MM.1S (cell line): ENCODE results near the gene SSH3.
A peak's percentile ranks its signal among the peaks of the same experiment; 100 is the strongest.
"Not testable (repeated sequence)": the region's sequence is repeated elsewhere in the genome, so short reads cannot be mapped to it uniquely, and the experiment has no call there.

Source experiments
- DNase-seq: peaks from one replicate; pipeline ENCODE4 v3.0.0-alpha.2; 2015
- H2AFZ ChIP-seq: fragments of 300-600 bp; sonication (generic); 2 replicates; pipeline ENCODE4 v1.6.0; 2016; ENCODE audit warnings: antibody characterized with exemption, low read length
- H3F3A ChIP-seq: fragments of 300-600 bp; sonication (generic); 2 replicates; pipeline ENCODE4 v1.6.1; 2016; ENCODE audit warnings: mild to moderate bottlenecking, antibody characterized with exemption, low read length, moderate library complexity, mixed read lengths; ENCODE audit not compliant: insufficient read depth
- H3K27ac ChIP-seq: fragments of 300-600 bp; sonication (generic); 2 replicates; pipeline ENCODE4 v1.5.1; 2016; ENCODE audit warnings: mild to moderate bottlenecking, low read length
- H3K27me3 ChIP-seq: fragments of 300-600 bp; sonication (generic); replicated peaks from 2 replicates; pipeline ENCODE4 v1.6.0; 2016; ENCODE audit warnings: low read length; ENCODE audit not compliant: insufficient read depth
- H3K36me3 ChIP-seq: fragments of 300-600 bp; sonication (generic); replicated peaks from 2 replicates; pipeline ENCODE4 v1.6.1; 2016; ENCODE audit warnings: mild to moderate bottlenecking, low read length, mixed read lengths; ENCODE audit not compliant: insufficient read depth
- H3K4me1 ChIP-seq: fragments of 300-600 bp; sonication (generic); 2 replicates; pipeline ENCODE4 v1.6.1; 2016; ENCODE audit warnings: low read length, mixed read lengths
- H3K4me2 ChIP-seq: fragments of 300-600 bp; sonication (generic); 2 replicates; pipeline ENCODE4 v1.6.0; 2016; ENCODE audit warnings: low read depth, low read length
- H3K4me3 ChIP-seq: fragments of 300-600 bp; sonication (generic); 2 replicates; pipeline ENCODE4 v1.5.1; 2016; ENCODE audit warnings: low read length, mixed read lengths
- H3K79me2 ChIP-seq: fragments of 300-600 bp; sonication (generic); 2 replicates; pipeline ENCODE4 v1.6.1; 2016; ENCODE audit warnings: mixed run types, low read length, mixed read lengths
- H3K9ac ChIP-seq: fragments of 300-600 bp; sonication (generic); 2 replicates; pipeline ENCODE4 v1.6.1; 2016; ENCODE audit warnings: low read length, mixed read lengths
- H3K9me2 ChIP-seq: fragments of 300-600 bp; sonication (generic); replicated peaks from 2 replicates; pipeline ENCODE4 v1.6.1; 2016; ENCODE audit warnings: mild to moderate bottlenecking, low read length, mixed read lengths; ENCODE audit not compliant: insufficient read depth
- H3K9me3 ChIP-seq: fragments of 300-600 bp; sonication (generic); replicated peaks from 2 replicates; pipeline ENCODE4 v1.6.1; 2016; ENCODE audit warnings: mild to moderate bottlenecking, low read length, mixed read lengths; ENCODE audit not compliant: insufficient read depth
- H4K20me1 ChIP-seq: fragments of 300-600 bp; sonication (generic); 2 replicates; pipeline ENCODE4 v1.6.1; 2016; ENCODE audit warnings: mild to moderate bottlenecking, low read length, moderate library complexity, mixed read lengths; ENCODE audit not compliant: insufficient read depth
- EZH2 ChIP-seq: fragments of 300-600 bp; sonication (generic); optimal IDR thresholded peaks from 2 replicates; pipeline ENCODE3; 2017; ENCODE audit warnings: low read depth, mild to moderate bottlenecking, antibody characterized with exemption, low read length, mixed read lengths
- EZH2phosphoT487 ChIP-seq: fragments of 300-600 bp; sonication (generic); IDR thresholded peaks from 2 replicates; pipeline ENCODE4 v1.6.1; 2018; ENCODE audit warnings: antibody characterized with exemption, low read length
- TF ChIP-seq, protein P1 (sequence below): fragments of 300-600 bp; sonication (generic); IDR thresholded peaks from 2 replicates; pipeline ENCODE4 v1.5.1; 2016; ENCODE audit warnings: antibody characterized with exemption, low read length, mixed read lengths

SSH3 gene

DNA sequence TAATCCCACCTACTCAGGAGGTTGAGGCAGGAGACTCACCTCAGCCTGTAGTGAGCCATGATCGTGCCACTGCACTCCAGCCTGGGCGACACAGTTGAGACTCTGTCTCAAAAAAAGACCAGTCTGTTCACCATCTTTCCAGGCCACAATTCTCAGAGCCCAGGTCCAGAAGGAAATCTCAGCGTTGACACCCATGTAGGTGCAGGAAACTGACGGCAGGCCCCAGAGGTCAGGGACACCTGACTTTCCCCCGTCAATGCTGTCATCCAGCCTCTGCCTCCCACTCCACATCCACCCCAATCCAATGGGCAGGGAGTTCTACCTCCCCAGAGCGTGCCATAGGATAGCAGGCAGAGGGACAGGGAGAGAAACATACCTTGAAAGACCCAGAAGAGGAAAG lies 42.9 kb upstream of the SSH3 start:
- peaks cover 35% of the 10 kb centered on the region for H3F3A ChIP-seq
- no peaks in the 10 kb centered on the region for H3K79me2 ChIP-seq
- no peaks in the 10 kb centered on the region for H3K9me2 ChIP-seq
- H2AFZ ChIP-seq, result no peak overlapping the region
- no peak for DNase-seq
- no peaks in the 10 kb centered on the region for H3K27me3 ChIP-seq
- H3K9ac ChIP-seq, result no peak overlapping the region
- H3K9me3 ChIP-seq, result no peaks in the 10 kb centered on the region
- no peak for TF ChIP-seq EZH2phosphoT487
- TF ChIP-seq, protein P1, sequence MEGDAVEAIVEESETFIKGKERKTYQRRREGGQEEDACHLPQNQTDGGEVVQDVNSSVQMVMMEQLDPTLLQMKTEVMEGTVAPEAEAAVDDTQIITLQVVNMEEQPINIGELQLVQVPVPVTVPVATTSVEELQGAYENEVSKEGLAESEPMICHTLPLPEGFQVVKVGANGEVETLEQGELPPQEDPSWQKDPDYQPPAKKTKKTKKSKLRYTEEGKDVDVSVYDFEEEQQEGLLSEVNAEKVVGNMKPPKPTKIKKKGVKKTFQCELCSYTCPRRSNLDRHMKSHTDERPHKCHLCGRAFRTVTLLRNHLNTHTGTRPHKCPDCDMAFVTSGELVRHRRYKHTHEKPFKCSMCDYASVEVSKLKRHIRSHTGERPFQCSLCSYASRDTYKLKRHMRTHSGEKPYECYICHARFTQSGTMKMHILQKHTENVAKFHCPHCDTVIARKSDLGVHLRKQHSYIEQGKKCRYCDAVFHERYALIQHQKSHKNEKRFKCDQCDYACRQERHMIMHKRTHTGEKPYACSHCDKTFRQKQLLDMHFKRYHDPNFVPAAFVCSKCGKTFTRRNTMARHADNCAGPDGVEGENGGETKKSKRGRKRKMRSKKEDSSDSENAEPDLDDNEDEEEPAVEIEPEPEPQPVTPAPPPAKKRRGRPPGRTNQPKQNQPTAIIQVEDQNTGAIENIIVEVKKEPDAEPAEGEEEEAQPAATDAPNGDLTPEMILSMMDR, result no peak
- no peaks in the 10 kb centered on the region; the same call in 1 of the 2 replicates for H4K20me1 ChIP-seq
- no peak overlapping the region for H3K27ac ChIP-seq
- no peak overlapping the region for H3K4me3 ChIP-seq
- no peak overlapping the region for H3K4me2 ChIP-seq
- peaks cover 16% of the 10 kb centered on the region for H3K4me1 ChIP-seq
- H3K36me3 ChIP-seq, result peaks cover 4% of the 10 kb centered on the region

DNA sequence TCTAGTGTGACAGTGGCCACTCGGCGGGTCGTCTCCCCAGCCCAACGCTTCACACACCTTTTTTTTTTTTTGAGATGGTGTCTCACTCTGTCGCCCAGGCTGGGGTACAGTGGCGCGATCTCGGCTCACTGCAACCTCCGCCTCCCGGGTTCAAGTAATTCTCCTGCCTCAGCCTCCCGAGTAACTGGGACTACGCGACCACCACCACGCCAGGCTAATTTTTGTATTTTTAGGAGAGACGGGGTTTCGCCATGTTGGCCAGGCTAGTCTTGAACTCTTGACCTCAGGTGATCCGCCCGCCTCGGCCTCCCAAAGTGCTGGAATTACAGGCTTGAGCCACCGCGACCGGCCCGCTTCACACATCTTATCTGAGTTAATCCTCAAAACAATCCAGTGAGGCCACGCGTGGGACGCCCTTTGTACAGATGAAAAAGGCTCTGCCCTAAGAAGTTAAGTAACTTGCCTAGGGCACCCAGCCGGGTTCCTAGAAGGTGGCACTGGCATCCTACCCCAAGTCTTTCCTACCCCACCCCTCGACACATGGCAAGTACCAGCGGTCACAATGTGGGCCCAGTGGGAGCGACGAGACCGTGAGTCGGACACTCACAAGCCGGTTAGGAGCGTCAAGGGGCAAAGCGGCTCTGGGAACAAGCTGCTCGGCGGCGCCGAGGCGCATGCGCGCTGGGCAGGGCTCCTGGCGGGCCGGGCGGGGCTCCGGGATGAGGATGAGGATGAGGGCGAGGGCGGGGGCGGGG lies 42.3 kb upstream of the SSH3 start:
- DNase-seq, result peak; percentile 41
- Histone ChIP-seq H3K4me2 (peak overlapping the region; percentile 96), H3K4me3 (peak overlapping the region; percentile 66)

DNA sequence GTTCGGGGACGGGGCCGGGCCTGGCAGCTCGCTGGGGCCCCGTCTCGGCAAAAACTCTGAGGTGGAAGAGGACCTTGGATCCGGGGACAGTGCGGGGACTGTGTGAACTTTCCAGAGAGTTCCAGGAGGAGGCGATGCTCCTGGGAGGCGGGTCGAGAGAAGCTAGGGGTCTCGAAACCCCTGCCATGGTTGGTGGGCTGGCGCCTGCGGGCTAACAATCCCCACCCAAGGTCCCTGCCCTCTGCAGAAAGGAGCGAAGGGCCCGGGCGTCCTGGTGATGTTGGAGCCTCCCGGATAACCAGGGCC lies 41.7 kb upstream of the SSH3 start:
- Histone ChIP-seq H3K79me2 (peaks cover 7% of the 10 kb centered on the region; the same call in 1 of the 2 replicates), H3K4me3 (no peak overlapping the region; the same call in 1 of the 2 replicates), H3K9me2 (no peaks in the 10 kb centered on the region), H3K36me3 (no peaks in the 10 kb centered on the region; the same call in 1 of the 2 replicates), H3K4me2 (peak overlapping the region; percentile 96), H3K4me1 (peaks cover 22% of the 10 kb centered on the region), H3K9ac (no peak overlapping the region), H3K27me3 (no peaks in the 10 kb centered on the region), H2AFZ (peak overlapping the region; percentile 42; the same call in 1 of the 2 replicates), H3K27ac (no peak overlapping the region), H3K9me3 (no peaks in the 10 kb centered on the region), H3F3A (peaks cover 31% of the 10 kb centered on the region), H4K20me1 (no peaks in the 10 kb centered on the region; the same call in 1 of the 2 replicates)
- no peak for DNase-seq
- TF ChIP-seq EZH2phosphoT487 (no peak), EZH2 (no peak)
- TF ChIP-seq, protein P1, result no peak; the same call in 1 of the 2 replicates

More for the DNA sequence above, 42.3 kb upstream of the SSH3 start:
- Histone ChIP-seq H3K4me1 (peaks cover 22% of the 10 kb centered on the region), H2AFZ (peak overlapping the region; percentile 90), H3F3A (peaks cover 34% of the 10 kb centered on the region)
- not testable (repeated sequence) for H3K27ac ChIP-seq, H3K9ac ChIP-seq, H4K20me1 ChIP-seq, H3K36me3 ChIP-seq, H3K9me3 ChIP-seq, H3K27me3 ChIP-seq, H3K79me2 ChIP-seq, H3K9me2 ChIP-seq
